GM18909 (cell line): ENCODE measurements around the gene ZNF835.
"Not testable (repeated sequence)": the region's sequence is repeated elsewhere in the genome, so short reads cannot be mapped to it uniquely, and the experiment has no call there.

Experiments used
- ATAC-seq: cut with Tn5 transposase; IDR thresholded peaks from one replicate; pipeline ENCODE4 v1.9.1; 2021; ENCODE audit warnings: mild to moderate bottlenecking; ENCODE audit not compliant: unreplicated experiment, poor library complexity

ZNF835 gene

DNA sequence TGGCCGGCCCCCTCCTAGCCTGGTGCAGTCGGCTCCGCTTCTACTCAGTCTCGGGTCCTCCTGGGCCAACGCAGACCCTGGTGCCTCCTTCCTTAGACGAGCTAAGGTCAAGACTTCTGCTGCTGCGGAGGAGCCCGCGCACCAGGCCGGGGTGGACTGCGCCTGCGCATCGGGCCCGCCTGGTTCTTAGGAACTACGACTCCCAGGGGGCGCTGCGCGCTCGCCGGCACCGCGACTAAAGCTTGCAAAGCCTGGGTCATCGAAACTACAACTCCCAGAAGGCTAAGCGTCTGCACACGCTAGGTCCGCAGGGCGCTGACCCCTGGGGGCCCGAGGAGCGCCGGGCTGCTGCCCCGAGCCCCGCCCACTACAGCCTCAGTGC, at the start of gene ZNF835:
ZNF835 (minus strand) TSS at position 145 of the 382 bp plus-strand sequence. CDS start 6,559 bp downstream, outside the sequence.
- ATAC-seq: no peak

- no peak for ATAC-seq
These were observed 48.7 kb upstream of the ZNF835 start for GRCh38 chr19:56720281-56720680.

- no peak for ATAC-seq
These were observed 46.7 kb upstream of the ZNF835 start for GRCh38 chr19:56718231-56718630.

- no peak for ATAC-seq
These were observed 41.2 kb upstream of the ZNF835 start for GRCh38 chr19:56712611-56713276.

GRCh38 chr19:56710437-56710836, 38.9 kb upstream of the ZNF835 start:
- ATAC-seq: no peak

DNA sequence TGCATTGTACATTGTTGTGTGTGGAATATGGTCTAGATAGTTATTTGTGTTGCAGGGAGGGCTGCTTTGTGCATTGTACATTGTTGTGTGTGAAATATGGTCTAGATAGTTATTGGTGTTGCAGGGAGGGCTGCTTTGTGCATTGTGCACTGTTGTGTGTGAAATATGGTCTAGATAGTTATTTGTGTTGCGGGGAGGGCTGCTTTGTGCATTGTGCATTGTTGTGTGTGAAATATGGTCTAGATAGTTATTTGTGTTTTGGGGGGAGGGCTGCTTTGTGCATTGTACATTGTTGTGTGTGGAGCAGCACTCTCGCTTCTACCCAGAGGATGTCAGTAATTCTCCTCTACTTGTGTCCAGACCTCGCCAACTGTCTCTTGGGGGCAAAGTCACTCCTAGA, 36.3 kb upstream of the ZNF835 start:
- ATAC-seq: no peak

DNA sequence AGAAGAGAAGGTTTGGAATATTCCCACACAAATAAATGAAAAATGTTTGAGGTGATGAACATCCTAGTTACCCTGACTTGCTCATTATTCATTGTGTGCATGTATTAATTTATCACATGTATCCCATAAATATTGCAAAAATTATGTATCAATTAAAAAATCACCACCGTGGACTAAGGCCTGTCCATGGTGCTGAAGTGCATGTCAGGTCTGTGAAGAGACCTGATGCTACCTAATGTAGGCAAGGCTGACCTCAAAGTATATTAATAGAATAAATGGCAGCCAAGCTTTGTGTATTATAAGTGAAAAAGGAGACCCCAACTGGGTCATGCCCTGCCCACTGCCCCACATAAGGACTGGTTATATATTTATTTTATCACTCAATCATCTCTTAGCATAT, 34.4 kb upstream of the ZNF835 start:
- no peak for ATAC-seq

- no peak for ATAC-seq
These were observed 30.3 kb upstream of the ZNF835 start for GRCh38 chr19:56701895-56702294.

- ATAC-seq: no peak
These were observed 28.0 kb upstream of the ZNF835 start for GRCh38 chr19:56699552-56699951.

GRCh38 chr19:56692206-56692895, 20.8 kb upstream of the ZNF835 start:
- ATAC-seq: no peak

DNA sequence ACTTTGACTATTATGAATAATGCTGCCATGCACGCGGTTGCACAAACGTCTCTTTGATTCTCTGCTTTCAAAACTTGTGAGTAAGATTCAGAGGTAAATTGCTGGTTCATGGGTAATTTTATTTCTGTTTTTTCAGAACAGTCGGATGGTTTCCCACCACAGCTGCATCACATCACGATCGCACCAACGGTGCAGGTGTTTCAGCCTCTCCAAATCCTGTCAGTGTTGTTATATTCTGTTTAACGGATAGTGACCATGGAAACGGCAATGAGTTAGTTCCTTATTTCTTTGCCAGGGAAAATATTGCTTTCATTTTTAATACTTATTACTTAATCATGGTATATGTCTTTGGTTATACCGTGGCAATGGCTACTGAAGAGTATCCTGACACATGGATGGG, 19.1 kb upstream of the ZNF835 start:
- no peak for ATAC-seq

DNA sequence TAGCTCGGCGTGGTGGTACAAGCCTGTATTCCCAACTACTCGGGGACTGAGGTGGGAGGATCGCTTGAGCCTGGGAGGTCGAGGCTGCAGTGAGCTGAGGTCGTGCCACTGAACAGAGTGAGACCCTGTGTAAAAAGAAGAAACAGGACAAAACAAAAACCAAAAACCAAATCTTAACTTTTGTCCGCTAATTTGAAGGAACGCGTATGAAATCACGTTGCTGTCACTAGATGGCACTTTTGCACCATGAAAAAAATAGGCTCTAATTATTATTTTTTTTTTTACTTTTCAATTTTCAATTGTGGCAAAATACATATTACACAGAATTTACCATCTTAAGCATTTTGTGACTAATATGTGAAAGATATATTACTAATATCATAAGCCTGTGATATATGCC, 17.6 kb upstream of the ZNF835 start:
- ATAC-seq: no peak

GRCh38 chr19:56687031-56687430, 15.5 kb upstream of the ZNF835 start:
- no peak for ATAC-seq

- no peak for ATAC-seq
These were observed 11.6 kb upstream of the ZNF835 start for GRCh38 chr19:56683116-56683515.

- no peak for ATAC-seq
These were observed 10.1 kb upstream of the ZNF835 start for GRCh38 chr19:56681702-56682101.

DNA sequence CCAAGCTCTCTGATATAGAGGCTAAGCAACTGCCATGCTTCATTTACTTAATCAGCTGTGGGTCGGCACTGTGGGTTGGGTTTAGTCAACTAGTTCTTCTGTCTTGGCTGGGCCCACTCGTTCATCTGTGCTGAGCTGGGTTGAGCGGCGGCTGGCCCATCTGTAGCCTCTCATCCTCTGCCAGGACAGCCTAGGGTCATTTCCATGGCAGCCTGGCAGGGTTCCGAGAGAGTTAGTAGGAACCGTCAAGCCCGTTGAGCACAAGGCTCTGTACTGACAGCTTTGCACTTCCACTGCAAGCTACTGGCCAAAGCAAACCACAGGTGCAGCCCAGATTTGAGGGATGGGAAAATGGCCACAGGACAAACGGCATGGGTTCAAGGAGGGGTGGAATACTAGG, 6.6 kb upstream of the ZNF835 start:
- ATAC-seq: no peak

- not testable (repeated sequence) for ATAC-seq
These were observed 1.1 kb upstream of the ZNF835 start for GRCh38 chr19:56672610-56673009.

DNA sequence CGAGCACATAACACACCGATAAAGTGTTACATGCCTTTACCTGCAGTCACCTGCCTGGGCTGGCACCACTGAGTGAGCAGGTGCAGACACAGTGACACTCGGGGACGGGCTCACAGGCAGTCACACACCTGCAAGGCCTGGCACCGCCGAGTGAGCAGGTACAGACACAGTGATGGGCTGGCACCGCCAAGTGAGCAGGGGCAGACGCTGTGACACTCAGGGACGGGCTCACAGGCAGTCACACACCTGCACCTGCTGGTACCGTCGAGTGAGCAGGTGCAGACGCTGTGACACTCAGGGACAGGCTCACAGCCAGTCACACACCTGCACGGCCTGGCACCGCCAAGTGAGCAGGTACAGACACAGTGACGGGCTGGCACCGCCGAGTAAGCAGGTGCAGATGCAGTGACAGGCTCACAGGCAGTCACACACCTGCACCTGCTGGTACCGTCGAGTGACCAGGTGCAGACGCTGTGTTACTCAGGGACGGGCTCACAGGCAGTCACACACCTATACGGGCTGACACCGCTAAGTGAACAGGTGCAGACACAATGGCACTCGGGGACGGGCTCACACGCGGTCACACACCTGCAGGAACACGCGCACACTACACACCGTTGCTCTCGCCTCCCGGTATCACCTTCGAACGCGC, 470 bp downstream of the ZNF835 start:
- no peak for ATAC-seq

GRCh38 chr19:56670401-56670960, 1.1 kb downstream of the ZNF835 start:
- ATAC-seq: no peak

- no peak for ATAC-seq
These were observed 2.9 kb downstream of the ZNF835 start for GRCh38 chr19:56668676-56669075.

DNA sequence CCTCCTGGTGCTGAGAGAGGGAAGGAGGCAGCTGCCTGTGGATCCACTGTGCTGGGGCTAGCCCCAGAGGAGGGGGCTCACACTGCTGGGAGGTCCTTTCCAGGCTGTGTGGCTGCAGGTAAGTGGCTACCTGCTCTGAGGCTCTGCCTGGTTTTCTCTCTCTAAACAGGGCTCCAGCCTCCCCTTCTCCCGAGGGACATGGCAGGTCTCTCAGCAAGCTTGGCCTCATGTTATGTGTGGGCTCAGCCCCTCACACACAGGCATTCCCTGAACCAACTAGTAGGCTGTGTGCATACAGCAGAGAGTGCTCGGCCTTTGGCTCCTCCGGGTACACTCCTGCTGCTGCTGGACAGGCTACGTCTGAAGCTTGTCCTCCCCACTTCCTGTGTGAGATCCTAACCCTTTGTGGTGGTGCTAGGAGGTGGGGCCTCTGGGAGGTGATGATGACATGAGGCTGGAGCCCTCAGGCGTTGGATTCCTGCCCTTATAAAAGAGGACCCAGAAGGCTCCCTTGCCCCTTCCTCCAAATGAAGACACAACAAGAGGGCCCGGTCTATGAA, 4.2 kb downstream of the ZNF835 start:
- ATAC-seq: no peak
